Endothelial cell of hepatic sinusoid (primary cell): ENCODE data around the gene TRAF1.

Source experiments
- in situ Hi-C: cut with HindIII; loops from 2 replicates; pipeline ENCODE4 v1.10.0; 2017; ENCODE audit warnings: low sequenced_read_pairs

TRAF1 gene

DNA sequence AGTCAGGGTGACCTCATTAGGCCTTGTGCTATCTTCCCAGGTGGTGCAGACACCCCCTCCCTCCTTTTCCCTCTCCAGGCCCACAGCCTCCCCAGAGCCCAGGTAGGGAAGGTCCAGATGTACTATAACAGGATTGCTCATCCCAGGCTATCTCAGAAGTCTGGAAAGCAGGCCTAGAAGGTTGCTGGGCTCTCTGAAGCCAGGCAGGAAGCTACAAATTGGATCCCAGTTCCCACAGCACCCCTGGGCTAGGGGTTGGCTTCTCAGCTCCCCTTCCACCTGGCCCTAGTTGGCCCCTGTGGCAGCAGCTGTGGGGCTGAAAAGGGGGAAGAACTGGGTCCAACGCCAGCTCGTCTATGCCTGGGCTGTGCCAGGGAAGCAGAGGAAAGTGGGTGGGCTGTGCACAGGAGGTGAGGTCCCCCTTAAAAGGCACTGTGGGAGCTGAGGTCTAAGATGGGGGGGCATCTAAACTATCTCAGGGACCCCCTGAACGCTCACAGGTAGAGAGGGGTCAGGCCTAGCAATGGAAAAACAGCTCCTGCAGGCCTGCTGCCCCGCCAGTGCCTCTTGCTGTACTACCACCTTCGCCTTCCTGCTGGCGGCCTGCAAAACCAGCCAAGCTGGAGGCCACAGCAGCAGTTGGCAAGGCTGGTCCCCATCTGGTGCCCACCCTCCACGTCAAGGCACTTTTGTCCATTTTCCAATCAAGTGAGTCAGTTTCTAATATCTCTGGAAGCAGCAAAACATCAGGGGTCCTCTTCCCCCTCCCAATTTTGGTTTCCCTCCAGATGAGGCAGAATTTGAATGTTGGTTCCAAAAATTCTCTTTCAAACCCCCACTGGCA lies 70.5 kb downstream of the TRAF1 start:
- in situ Hi-C loops = no loop called here

DNA sequence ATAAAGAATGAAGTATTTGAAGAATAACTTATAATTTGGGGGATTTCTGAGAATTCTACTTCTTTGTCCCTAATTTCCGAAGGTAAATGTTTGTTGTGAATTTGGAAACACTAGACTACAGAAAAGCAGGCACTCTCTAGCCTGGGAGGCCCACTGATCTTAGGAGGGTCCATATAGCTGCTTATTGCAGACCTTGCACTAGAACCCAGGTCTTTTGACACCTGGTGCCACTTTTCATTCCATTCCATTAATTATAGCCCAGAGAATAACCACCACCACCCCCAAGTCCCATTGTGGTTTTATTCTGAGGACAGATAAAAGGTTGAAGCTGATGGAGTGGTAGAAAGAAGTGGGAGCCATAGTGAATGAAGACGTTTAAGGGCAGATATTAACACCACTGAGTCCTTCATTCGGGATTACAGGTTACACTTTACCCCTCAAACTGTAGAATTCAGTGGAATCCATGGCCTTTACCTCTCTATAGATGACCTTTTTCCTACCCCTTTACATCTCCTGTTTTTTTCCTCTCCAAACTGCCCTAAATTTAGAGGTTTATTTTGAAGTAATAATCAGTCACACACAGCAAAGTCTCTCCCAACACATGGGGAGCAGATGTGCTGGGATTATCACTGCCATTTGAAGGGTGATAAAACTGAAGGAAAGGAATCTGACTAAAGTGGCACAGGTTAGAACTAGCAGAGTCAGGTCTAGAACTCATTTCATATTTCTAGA lies 71.8 kb downstream of the TRAF1 start:
- in situ Hi-C loops = no loop called here

DNA sequence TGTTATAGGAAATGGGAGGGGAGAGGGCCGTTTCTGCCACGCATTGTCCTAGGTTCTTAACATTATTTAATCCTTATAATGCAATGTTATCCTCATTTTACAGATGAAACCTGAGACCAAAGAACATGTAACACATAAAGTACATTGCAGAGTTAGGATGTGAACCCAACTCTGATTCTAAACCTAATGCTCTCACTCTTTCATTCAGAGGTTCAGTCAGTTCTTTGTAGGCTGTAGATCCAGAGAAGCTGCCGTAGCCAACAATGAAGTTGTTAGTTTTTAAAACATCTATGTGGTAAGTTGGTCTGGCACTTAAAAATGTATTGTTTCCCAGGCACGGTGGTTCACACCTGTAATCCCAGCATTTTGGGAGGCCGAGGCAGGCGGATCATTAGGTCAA lies 73.4 kb downstream of the TRAF1 start:
- in situ Hi-C loops = no loop called here
